Stomach (tissue), 9 donors: ENCODE data around the gene ALDH16A1. TPM values are rescaled to one million over a fixed set of nuclear protein-coding genes. Genes with fewer than 3 reads are reported as not detected.

Source experiments
- DNase-seq, 2 donors: peaks; one replicate each; pipeline versions ENCODE4 v3.0.0 to v3.0.0-alpha.2; 2013 to 2019
- H3K27ac ChIP-seq, 5 donors: fragments of 200-600 bp in 4 of 5; sonication (generic) in 4 of 5; one replicate each; pipeline ENCODE4 v1.5.1; 2013 to 2019; ENCODE audit warnings: mild to moderate bottlenecking in 1 of 5, moderate library complexity in 1 of 5
- H3K27me3 ChIP-seq, 3 donors: fragments of 200-600 bp; sonication (generic); one replicate each; pipeline ENCODE4 v1.5.1; 2017 to 2019; ENCODE audit warnings: mixed run types in 1 of 3
- H3K36me3 ChIP-seq, 4 donors: fragments of 200-600 bp; sonication (generic); 1 replicate in 3 of 4; 2 replicates in 1 of 4; pipeline ENCODE4 v1.5.1; 2016 to 2019
- H3K4me1 ChIP-seq, 4 donors: fragments of 200-600 bp; sonication (generic); one replicate each; pipeline ENCODE4 v1.5.1; 2016 to 2019
- H3K4me3 ChIP-seq, 4 donors: fragments of 200-600 bp; sonication (generic) in 3 of 4; one replicate each; pipeline ENCODE4 v1.5.1; 2016 to 2019; ENCODE audit warnings: mild to moderate bottlenecking in 1 of 4
- H3K9me3 ChIP-seq, 4 donors: fragments of 200-600 bp; sonication (generic); one replicate each; pipeline ENCODE4 v1.5.1; 2016 to 2019
- EP300 ChIP-seq: sonication (generic); formaldehyde crosslinking; IDR thresholded peaks from one replicate; pipeline ENCODE4 v1.6.1; 2017; ENCODE audit warnings: antibody characterized with exemption
- POLR2A ChIP-seq, 4 donors: fragments of 450-650 bp; IDR thresholded peaks; one replicate each; pipeline ENCODE4 v1.6.1; 2016; ENCODE audit warnings: antibody characterized with exemption in 4 of 4, control low read depth in 2 of 4, mild to moderate bottlenecking in 1 of 4, moderate library complexity in 1 of 4
- POLR2AphosphoS5 ChIP-seq, 3 donors: sonication (generic); formaldehyde crosslinking; IDR thresholded peaks; one replicate each; pipeline ENCODE4 v1.6.1; 2016; ENCODE audit warnings: antibody characterized with exemption in 3 of 3
- WGBS, 5 donors: extraction: QIAGEN DNeasy Blood & Tissue Kit in 3 of 5; methylation state at CpG; one replicate each; pipeline versions ENCODE4 v1.1.5 to v1.1.7; 2013 to 2018; 5-methylcytosine and 5-hydroxymethylcytosine counted together
- intact Hi-C: fragments of 100-400 bp; cut with DNase I; formaldehyde crosslinking; loops from one replicate; pipeline ENCODE4 v1.15.1; 2023; ENCODE audit warnings: low total_unique reads
- polyA plus RNA-seq, 3 donors: library from polyadenylated mRNA; stranded (reverse); fragments of 200-250 nt; gene quantifications; one replicate each; pipeline ENCODE4 v1.2.3, GENCODE V29; 2013
- total RNA-seq, 5 donors: library from RNA; depleted of rRNA; stranded (reverse); fragments of >200 nt; gene quantifications; one replicate each; pipeline versions ENCODE4 v1.1.0 to v1.2.3, GENCODE V29; 2014 to 2016
- TF ChIP-seq, protein P1 (sequence below), 7 experiments: fragments of 450-650 bp in 4 of 7; fragments of 200-600 bp in 3 of 7; sonication (generic) in 3 of 7; IDR thresholded peaks; one replicate each; pipeline ENCODE4 v1.5.1; 2016 to 2019; ENCODE audit warnings: antibody characterized with exemption in 7 of 7, control low read depth in 2 of 7, mild to moderate bottlenecking in 1 of 7
- donor health status: healthy with polysubstance abuse.
- donor health status: Bipolar disorder and iron deficiency.
- donor health status: healthy.

The ALDH16A1 gene
- total and polyA plus RNA-seq, 8 donors: 27.9 to 198 (median 42.5) TPM

GRCh38 chr19:49463960-49464740 is 11.1 kb downstream of the ALDH16A1 start:
- TF ChIP-seq EP300 (no peak), POLR2A (IDR thresholded peaks at IDR 0.05) (no peak), POLR2AphosphoS5 (IDR thresholded peaks at IDR 0.05) (no peak)
- TF ChIP-seq, protein P1, sequence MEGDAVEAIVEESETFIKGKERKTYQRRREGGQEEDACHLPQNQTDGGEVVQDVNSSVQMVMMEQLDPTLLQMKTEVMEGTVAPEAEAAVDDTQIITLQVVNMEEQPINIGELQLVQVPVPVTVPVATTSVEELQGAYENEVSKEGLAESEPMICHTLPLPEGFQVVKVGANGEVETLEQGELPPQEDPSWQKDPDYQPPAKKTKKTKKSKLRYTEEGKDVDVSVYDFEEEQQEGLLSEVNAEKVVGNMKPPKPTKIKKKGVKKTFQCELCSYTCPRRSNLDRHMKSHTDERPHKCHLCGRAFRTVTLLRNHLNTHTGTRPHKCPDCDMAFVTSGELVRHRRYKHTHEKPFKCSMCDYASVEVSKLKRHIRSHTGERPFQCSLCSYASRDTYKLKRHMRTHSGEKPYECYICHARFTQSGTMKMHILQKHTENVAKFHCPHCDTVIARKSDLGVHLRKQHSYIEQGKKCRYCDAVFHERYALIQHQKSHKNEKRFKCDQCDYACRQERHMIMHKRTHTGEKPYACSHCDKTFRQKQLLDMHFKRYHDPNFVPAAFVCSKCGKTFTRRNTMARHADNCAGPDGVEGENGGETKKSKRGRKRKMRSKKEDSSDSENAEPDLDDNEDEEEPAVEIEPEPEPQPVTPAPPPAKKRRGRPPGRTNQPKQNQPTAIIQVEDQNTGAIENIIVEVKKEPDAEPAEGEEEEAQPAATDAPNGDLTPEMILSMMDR (IDR thresholded peaks at IDR 0.05): no peak
- intact Hi-C loops: no loop called here
- H3K27me3 ChIP-seq: no peaks in the 10 kb centered on the region
- no peaks in the 10 kb centered on the region for H3K9me3 ChIP-seq
- H3K4me1 ChIP-seq: peaks cover 0 to 12% (median 9%) of the 10 kb centered on the region in 4 donors
- no peak overlapping the region for H3K27ac ChIP-seq
- peaks cover 16 to 81% (median 74%) of the 10 kb centered on the region in 4 donors for H3K36me3 ChIP-seq
- 88 to 94% (median 92%) methylated on average over 37 to 39 of the region's 39 CpGs for WGBS, 5 donors
- H3K4me3 ChIP-seq: no peak overlapping the region
- DNase-seq: no peak

DNA sequence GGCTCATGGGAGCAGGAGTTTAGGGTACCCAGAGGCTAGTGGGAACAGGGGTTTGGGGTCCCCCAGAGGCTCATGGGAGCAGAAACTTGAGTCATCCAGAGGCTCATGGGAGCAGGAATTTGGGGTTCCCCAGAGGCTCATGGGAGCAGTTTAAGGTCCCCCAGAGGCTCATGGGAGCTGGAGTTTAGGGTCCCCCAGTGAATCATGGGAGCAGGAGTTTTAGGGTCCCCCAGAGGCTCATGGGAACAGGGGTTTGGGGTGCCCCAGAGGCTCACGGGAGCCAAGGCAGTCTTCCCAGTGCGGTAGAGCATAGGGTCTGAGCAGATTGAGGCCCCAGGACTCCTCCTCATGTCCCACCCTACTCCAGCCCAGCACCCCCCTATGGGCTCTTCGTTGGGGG is 12.3 kb downstream of the ALDH16A1 start:
- intact Hi-C loops: no loop called here
- Histone ChIP-seq H3K4me3 (no peak overlapping the region), H3K36me3 (peaks cover 10 to 80% (median 69%) of the 10 kb centered on the region in 4 donors), H3K27me3 (no peaks in the 10 kb centered on the region), H3K4me1 (peaks cover 0 to 21% (median 10%) of the 10 kb centered on the region in 4 donors), H3K27ac (no peak overlapping the region), H3K9me3 (no peaks in the 10 kb centered on the region)
- no peak for TF ChIP-seq POLR2AphosphoS5 (IDR thresholded peaks at IDR 0.05)
- DNase-seq: no peak
- WGBS, 5 donors: 88 to 100% (median 92%) methylated on average over 2 to 3 of the region's 3 CpGs

DNA sequence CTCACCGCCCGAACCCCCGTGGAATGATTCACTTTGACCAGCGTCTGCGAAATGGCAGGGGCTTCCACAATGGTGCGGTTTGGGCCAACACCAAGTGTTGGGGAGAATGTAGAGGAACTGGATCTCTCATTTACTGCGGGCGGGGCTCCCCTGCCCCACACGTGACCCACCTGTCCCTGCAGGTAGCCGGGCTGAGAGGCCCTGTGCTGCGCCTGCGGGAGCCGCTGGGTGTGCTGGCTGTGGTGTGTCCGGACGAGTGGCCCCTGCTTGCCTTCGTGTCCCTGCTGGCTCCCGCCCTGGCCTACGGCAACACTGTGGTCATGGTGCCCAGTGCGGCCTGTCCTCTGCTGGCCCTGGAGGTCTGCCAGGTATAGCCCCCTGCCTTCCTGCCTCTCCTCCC is 15.2 kb downstream of the ALDH16A1 start:
- H3K27ac ChIP-seq: peak overlapping the region; percentile 1 to 74 (median 69)
- peaks cover 0 to 26% (median 15%) of the 10 kb centered on the region in 4 donors for H3K4me1 ChIP-seq
- H3K27me3 ChIP-seq: no peaks in the 10 kb centered on the region
- 76 to 87% (median 86%) methylated on average over 10 to 19 of the region's 19 CpGs for WGBS, 5 donors
- peaks cover 10 to 64% (median 51%) of the 10 kb centered on the region in 4 donors for H3K36me3 ChIP-seq
- H3K4me3 ChIP-seq: no peak overlapping the region
- peak in 1 of 2 donors; percentile 46 for DNase-seq
- H3K9me3 ChIP-seq: no peaks in the 10 kb centered on the region
- intact Hi-C loops: no loop called here
- TF ChIP-seq POLR2AphosphoS5 (IDR thresholded peaks at IDR 0.05) (no peak), POLR2A (IDR thresholded peaks at IDR 0.05) (no peak), EP300 (no peak)
- TF ChIP-seq, protein P1 (IDR thresholded peaks at IDR 0.05): no peak

DNA sequence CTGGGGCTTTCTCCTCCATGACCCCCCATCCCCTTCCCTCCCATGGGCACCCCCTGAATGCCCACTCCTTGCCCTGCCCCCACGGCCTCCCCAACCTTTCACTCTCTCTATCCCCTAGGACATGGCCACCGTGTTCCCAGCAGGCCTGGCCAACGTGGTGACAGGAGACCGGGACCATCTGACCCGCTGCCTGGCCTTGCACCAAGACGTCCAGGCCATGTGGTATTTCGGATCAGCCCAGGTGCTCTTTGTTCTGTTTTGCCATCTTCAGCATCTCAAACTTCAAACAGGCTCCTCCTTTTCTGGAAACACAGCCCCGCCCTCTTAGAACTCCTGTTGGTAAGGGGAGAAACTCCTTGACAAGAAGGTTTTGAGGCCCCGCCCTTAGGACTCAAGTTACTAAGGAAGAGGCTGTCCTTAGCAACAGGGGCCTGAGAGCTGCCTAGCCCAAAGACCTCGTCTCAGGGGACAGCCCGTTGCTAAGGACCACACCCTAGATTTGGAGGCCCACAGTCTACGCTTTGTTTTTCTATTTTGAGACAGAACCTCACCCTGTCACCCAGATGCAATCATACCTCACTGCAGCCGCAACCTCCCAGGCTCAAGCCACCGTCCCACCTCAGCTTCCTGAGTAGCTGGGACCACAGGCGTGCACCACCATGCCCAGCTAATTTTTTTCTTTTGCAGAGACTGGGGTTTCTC is 15.9 kb downstream of the ALDH16A1 start:
- Histone ChIP-seq H3K9me3 (no peaks in the 10 kb centered on the region), H3K27me3 (no peaks in the 10 kb centered on the region), H3K27ac (peak overlapping the region; percentile 1 to 74 (median 69)), H3K4me3 (no peak overlapping the region), H3K4me1 (peaks cover 6 to 33% (median 22%) of the 10 kb centered on the region in 4 donors), H3K36me3 (peaks cover 10 to 60% (median 48%) of the 10 kb centered on the region in 4 donors)
- TF ChIP-seq, protein P1 (IDR thresholded peaks at IDR 0.05): no peak
- peak in 2 of 3 donors; percentile 14 to 42 for TF ChIP-seq POLR2AphosphoS5 (IDR thresholded peaks at IDR 0.05)
- DNase-seq: peak; percentile 56 to 94
- WGBS, 5 donors: 49 to 59% (median 52%) methylated on average over 15 of the region's 15 CpGs
- intact Hi-C loops: no loop called here
